ENCODE results near the gene RTL10.

Gene RTL10

GRCh38 chr22:19854778-19855503 lies at the start of gene RTL10, which contains the start of gene GNB1L:
Gene RTL10, minus strand, starts transcription at chr22:19854874. Its CDS starts 2,613 bp downstream, at chr22:19852261.
Gene GNB1L, minus strand, starts transcription at chr22:19854874. Its CDS starts 33,519 bp downstream, at chr22:19821355.
- DNase-seq, result peak; percentile 70

- DNase-seq, result no peak
These were observed 49.6 kb upstream of the RTL10 start for GRCh38 chr22:19904174-19904856.

GRCh38 chr22:19903513-19903912 lies 48.8 kb upstream of the RTL10 start:
- DNase-seq, result no peak

- no peak for DNase-seq
These were observed 48.4 kb upstream of the RTL10 start for GRCh38 chr22:19903031-19903430.

GRCh38 chr22:19902245-19902715 lies 47.6 kb upstream of the RTL10 start:
- DNase-seq, result no peak

GRCh38 chr22:19901577-19902244 lies 47.0 kb upstream of the RTL10 start:
- no peak for DNase-seq

GRCh38 chr22:19900707-19901436 lies 46.2 kb upstream of the RTL10 start:
- no peak for DNase-seq

- DNase-seq, result no peak
These were observed 44.3 kb upstream of the RTL10 start for GRCh38 chr22:19898831-19899567.

- DNase-seq, result no peak
These were observed 43.5 kb upstream of the RTL10 start for GRCh38 chr22:19898145-19898544.

GRCh38 chr22:19897726-19898125 lies 43.1 kb upstream of the RTL10 start:
- DNase-seq, result no peak

GRCh38 chr22:19896665-19897355 lies 42.1 kb upstream of the RTL10 start:
- no peak for DNase-seq

- no peak for DNase-seq
These were observed 40.6 kb upstream of the RTL10 start for GRCh38 chr22:19895160-19895849.

GRCh38 chr22:19893363-19893762 lies 38.7 kb upstream of the RTL10 start:
- no peak for DNase-seq

GRCh38 chr22:19892925-19893324 lies 38.3 kb upstream of the RTL10 start:
- no peak for DNase-seq

GRCh38 chr22:19892257-19892879 lies 37.7 kb upstream of the RTL10 start:
- DNase-seq, result no peak

- no peak for DNase-seq
These were observed 36.9 kb upstream of the RTL10 start for GRCh38 chr22:19891317-19892256.

- no peak for DNase-seq
These were observed 36.0 kb upstream of the RTL10 start for GRCh38 chr22:19890502-19891316.

GRCh38 chr22:19889951-19890350 lies 35.3 kb upstream of the RTL10 start:
- no peak for DNase-seq

Measured in NCI-H526 treated with DMSO at 0.1 percent for 48 hours (cell line).